Activated naive CD4-positive, alpha-beta T cell (primary cell): ENCODE data around the gene EXD2.
A peak's percentile ranks its signal among the peaks of the same experiment; 100 is the strongest.
"Not testable (repeated sequence)": the region's sequence is repeated elsewhere in the genome, so short reads cannot be mapped to it uniquely, and the experiment has no call there.

ENCODE experiments used
- DNase-seq, 4 experiments: peaks; one replicate each; lab custom pipeline; 2025; lab: John Stamatoyannopoulos, UW

EXD2 gene, protein sequence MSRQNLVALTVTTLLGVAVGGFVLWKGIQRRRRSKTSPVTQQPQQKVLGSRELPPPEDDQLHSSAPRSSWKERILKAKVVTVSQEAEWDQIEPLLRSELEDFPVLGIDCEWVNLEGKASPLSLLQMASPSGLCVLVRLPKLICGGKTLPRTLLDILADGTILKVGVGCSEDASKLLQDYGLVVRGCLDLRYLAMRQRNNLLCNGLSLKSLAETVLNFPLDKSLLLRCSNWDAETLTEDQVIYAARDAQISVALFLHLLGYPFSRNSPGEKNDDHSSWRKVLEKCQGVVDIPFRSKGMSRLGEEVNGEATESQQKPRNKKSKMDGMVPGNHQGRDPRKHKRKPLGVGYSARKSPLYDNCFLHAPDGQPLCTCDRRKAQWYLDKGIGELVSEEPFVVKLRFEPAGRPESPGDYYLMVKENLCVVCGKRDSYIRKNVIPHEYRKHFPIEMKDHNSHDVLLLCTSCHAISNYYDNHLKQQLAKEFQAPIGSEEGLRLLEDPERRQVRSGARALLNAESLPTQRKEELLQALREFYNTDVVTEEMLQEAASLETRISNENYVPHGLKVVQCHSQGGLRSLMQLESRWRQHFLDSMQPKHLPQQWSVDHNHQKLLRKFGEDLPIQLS

DNA sequence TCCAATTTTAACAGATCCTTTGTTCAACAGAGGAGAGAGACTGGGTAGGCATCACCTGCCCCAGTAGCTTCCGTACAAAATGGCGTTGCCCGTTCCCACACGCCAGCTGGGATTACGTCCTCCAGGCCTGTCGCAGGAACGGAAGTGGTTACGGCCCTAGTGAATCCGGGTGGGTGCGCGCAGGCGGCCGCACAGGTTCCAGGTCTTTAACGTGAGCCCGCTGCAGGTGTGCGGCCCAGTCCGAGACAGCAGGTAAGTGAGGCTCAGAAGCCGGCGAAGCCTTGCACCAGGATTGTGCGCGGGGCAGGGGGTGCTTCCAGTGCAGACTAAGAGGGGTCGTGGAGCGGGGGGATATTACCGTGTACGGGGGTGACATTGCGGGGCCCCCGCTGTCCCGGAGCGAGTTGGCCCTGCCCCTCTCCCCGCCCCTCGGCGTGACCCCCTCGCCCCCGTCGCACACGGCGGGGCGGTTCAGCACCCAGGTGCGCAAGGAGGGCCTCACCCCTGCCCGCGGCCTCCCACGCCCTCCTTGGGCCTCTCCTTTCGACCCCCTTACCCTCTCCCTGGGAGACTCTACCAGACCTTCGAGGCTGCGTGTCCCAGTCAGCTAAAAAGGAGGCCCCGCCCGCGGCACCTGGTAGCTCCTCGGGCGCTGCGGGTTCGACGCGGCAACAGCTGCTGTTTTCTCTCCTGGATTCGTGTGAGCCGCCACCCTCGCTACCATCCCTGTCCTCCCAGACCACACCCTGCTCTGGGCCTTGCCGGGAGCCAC is at the start of gene EXD2:
Gene EXD2 (plus strand): TSS at position 159 of the 772 bp plus-strand sequence. CDS start 17,973 bp downstream, outside the sequence.
- peak; percentile 15 to 51 (median 32) for DNase-seq

DNA sequence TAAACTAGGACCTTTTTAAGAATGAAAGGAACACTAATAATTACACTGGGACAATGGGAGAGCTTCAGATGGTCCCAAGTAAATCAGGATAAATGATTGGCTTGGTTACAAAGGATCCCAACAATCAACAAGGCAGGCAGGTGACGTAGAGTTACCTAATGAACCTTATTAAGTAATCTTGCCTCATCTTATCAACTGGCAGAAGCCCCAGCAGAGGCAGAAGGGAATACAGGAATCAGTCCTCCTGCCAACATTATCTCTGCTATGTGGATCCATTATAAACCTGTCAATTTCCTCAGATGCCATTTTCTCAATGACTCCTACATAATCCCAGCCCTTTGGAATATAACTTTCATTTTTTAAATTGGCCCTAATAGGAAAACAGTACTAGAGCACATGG is 49.7 kb upstream of the EXD2 start:
- no peak for DNase-seq

DNA sequence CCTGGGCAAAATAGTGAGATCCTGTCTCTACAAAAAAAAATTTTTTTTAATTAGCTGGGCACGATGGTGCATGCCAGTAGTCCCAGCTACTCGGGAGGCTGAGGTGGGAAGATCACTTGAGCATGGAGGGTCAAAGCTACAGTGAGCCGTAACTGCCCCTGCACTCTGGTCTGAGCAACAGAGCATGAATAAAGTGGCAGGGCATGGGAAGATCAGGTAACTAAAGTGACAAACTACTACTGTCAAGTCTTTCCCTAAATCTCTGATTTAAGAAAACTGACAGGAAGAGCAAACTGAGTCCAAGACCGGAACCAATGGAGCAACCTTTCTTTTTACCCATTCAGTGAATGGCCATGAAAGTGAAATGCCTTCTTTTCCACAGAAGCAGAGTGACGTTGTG is 49.2 kb upstream of the EXD2 start:
- no peak for DNase-seq

DNA sequence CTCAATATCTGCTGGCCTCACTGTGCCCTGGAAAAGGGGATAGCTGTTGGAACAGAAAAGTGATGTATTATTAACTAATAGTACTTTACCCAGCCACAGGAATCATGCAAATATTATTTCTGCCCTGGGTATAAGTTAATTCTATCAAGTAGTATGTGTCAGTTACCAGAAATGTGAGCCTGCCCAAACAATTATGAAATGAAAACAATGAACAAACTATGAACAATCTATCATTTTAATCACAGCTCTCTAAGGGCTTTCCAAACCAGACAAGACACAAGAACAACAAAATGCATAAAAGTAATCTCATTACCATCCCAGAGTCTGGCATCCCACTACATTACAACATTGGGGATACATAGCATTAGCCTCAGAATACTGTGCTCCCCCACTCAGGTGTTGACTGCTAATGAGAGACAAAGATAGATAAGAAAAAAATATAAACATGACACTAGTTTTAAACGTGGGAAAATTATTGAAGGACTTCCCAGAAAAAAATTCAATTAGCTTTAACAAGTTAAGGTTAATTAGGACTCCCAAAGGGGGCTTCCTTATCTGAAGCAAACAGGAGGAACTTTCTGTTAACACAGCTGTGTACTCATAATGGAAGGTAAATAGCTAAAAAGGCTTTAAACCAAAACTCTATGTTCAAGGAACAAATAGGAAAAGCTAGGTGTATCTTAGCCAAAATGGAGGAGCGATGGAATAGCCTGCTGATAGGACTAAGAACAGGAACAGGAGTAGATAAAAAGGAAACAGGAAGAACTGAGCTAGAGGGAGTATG is 41.6 kb upstream of the EXD2 start:
- no peak for DNase-seq

DNA sequence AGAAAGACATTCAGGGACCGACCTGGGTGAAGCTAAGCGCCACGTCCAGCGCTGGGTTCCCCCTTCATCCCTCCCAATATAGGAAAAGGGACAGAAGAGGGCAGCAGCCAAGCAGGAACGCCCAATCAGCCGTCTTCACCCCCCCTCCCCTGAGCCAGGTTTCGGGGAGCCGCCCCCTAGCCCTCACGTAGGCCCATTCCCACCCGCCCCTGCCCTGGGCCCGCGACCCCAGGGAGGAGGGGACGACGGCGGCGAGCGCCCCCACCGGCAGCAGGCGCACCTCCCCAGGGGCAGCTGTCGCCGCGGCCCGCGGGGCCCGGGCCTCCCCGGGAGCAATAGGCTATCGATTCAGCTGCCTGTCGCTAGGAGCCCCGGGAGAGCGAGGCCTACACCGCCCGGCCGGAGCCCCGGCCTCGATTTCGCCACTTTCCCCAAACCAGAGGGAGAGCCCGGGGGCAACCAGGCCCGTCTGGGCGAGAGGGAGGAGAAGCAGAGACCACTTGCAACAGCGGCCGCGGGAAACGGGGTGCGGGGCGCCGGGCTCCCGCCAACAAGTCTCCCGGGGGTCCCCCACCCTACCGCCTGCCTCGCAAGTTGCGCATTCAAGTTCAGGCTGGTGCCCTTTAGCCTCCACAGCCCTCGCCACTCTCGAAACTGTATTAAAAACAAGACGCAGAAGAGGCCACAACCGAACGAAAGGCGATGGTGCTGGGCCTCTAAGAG is 39.7 kb upstream of the EXD2 start:
- DNase-seq, result peak; percentile 47 to 67 (median 54)

DNA sequence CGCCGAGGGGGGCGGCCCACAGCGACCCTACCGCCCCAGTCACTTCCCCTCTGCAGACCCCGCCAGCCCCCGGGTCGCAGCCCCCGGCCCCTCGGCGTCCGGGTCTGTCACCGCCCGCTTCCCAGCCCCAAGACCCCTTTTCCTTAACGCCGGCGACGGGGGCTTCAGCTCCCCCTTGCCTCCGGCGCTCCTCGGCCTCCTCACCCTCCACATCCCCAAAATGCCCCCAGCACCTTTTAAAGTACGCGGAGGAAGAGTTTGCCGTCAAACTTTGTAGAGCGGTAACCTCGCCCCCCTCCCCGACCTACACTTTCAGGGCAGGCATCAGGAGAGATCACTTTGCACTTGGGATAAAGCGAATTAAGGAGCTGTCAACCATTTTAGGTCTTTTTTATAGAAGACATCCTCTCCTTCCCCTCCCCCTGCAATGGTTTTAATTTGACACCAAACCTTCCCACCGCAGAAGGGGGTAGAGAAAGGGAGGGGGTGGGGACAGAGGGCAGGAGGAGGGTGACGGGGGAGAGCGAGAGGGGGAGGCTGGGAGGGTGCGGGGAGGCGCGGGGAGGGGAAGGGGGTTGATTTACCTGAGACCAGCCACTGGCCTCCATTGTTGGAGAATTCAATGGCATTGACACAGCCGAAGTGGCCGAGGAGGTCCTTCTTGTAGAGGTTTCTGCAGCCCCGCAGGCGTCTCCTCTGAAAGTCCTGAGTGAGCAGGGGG is 39.0 kb upstream of the EXD2 start:
- peak in 2 of 4 experiments; percentile 31 to 55 for DNase-seq

DNA sequence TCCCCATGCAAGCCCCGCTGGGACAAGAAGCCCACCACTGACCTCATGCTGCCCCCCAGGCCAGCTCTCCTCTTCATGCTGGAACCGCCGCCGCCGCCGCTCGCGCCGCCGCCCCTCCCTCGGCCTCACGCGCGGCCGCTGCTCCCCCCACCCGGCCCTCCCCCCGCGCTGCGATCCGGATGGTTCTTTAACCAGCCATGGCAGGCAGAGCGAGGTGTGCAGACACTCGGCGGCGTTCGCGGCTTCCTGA is 38.5 kb upstream of the EXD2 start, which contains the start of gene DCAF5:
Gene DCAF5 (minus strand): TSS at position 218 of the 250 bp plus-strand sequence. CDS start 141 bp downstream, at position 77.
- peak in 3 of 4 experiments; percentile 74 to 86 (median 85) for DNase-seq

DNA sequence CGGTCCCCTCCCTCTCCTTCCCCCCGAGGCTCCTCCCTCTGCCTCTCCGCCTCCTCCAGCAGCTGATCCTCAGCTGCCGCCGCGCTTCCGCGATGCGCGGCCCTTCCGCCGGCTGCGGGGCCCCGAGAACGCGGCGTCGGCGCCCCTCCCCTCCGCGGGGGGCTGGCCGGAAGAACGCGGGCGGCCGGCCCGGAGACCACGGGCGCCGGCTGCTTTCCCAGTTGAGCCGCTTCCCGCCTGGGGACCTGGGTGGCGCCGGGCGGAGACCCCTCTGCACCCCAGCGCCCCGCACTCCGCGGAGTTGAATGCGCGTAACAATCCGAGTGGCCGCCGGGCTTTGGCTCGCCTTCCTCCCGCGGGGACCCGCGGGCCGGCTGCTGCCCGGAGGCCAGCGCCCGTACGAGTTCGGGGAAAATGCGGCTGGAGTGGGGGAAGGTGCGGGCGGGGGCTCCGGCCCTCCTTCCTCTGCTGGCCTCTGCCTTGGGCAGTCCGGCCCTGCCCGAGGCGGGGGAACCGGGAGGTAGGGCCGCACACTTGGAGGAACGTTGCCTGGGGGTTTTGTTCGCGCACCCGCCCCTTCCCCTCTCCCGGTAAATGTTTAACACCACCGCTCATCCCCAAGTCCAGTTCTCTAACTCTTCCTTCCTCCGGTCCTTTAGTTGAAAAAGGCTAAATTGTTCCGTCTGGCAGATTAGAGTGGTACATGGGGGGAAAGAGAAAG is 38.0 kb upstream of the EXD2 start:
- DNase-seq, result peak in 2 of 4 experiments; percentile 18 to 73

DNA sequence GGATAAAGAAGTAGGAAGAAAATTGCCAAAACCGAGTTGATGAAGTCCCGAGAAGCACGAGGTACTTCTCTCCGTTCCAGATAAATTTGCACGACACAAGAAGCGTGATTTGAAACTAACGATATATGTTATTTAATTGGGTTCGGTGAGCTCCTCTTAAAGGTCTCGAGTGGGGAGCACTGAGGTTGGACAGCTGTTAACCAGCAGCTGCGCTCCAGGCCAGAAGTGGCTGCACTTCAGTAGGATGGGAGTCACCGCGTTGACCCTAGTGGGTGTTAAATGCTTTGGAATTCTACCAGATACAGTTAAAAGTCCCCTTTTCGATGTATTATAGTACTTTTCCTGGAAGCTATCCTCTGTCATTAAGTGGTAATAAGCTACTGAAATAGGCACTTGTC is 37.4 kb upstream of the EXD2 start:
- no peak for DNase-seq

DNA sequence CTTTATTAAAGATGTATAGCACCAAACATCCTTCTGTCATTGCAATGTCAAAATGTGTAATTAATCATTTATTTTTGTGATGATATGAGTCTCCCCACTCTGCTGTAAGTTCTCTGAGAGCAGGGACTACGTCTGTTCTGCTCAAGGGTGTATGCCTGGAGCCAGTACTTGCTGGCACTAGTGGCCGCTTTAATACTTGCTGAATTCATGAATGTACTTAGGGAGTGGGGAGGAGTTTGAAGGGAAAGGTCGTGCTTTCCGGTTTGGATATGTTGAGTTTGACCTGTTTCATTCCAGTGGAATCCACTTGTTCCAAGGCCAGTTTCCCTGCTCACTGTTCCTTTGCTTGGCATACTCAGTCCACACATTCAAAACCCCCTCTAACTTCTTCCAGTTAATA is 36.5 kb upstream of the EXD2 start:
- DNase-seq, result no peak

DNA sequence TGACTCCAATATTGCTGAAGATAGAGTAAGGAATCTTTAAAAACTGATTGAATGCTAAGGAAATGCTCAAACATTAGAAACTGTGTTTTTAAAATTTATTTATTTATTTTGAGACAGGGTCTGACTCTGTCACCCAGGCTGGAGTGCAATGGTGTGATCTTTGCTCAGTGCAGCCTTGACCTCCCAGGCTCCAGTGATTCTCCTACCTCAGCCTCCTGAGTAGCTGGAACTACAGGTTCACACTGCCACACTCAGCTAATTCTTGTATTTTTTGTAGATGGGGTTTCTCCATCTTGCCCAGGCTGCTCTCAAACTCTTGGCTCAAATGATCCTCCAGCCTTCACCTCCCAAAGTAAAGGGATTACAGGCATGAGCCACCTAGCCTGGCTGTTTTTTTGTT is 35.1 kb upstream of the EXD2 start:
- DNase-seq, result no peak

DNA sequence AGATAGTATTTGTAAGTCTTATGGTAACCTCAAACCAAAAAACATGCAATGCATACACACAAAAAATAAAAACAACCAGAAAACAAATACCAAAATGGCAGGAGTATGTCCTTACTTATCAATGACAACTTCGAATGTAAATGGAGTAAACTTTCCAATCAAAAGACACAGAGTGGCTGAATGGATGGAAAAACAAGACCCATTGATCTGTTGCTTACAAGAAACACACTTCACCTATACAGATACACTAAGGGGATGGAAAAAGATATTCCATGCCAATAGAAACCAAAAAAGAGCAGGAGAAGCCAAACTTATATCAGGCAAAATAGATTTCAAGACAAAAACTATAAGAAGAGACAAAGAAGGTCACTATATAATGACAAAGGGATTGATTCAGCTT is 29.7 kb upstream of the EXD2 start:
- DNase-seq, result no peak

DNA sequence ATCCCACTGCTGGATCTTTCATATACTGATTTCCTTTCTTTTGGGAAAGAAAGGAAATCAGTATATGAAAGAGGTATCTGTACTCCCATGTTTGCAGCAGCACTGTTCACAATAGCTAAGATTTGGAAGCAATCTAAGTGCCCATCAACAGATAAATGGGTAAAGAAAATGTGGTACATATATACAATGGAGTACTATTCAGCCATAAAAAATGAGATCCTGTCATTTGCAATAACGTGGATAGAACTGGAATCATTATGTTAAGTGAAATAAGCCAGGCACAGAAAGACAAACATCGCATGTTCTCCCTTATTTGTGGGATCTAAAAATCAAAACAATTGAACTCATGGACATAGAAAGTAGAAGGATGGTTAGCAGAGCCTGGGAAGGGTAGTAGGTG is 25.5 kb upstream of the EXD2 start:
- not testable (repeated sequence) for DNase-seq

DNA sequence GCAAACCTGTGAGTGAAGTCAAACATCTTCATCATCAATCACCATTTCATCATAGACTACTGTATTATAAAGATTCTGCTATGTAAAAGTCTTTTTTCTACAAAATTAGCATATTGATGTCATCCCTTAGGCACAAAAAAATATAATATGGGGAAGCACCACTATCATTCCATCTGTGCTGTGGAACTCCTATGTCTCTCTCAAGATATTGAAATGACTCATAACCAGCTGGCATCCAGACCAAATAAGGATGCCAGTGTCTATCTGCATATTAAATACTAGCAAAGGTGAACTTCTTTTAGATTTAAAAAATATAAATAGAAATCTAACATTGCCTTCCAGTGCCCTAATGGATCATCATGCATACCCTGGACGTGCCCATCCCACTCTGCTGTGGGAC is 20.5 kb upstream of the EXD2 start:
- DNase-seq, result no peak

DNA sequence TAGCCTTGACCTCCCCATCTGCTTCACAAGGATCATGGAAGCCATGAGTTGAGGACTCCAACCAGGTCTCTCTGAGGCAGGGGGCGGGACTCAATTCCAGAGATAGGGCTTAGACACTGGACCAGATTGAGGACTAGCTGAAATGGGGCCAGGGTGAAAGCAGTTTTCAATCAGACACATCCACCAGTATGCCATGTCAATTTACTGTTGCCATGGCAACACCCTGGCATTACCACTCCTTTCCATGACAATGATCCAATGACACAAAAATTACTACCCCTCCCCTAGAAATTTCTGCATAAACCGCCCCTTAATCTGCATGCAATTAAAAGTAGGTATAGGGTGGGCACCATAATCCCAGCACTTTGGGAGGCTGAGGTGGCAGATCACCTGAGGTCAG is 19.7 kb upstream of the EXD2 start:
- no peak for DNase-seq

DNA sequence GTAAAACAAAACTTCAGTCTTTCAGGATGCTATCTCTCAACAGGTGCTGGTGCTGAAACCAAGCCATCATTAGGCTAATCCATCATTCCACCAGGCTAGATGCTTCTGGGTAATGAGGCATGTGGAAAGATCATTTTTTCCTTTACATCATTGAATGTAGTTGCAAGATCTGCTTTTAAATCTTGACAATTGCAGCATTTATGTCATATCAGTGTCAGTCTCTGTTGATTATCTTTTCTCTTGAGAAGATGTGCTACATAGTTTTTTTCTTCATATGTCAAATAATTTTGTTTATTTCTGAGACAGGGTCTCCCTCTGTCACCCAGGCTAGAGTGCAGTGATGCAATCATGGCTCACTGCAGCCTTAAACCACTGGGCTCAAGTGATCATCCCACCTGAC is 16.2 kb upstream of the EXD2 start:
- no peak for DNase-seq

DNA sequence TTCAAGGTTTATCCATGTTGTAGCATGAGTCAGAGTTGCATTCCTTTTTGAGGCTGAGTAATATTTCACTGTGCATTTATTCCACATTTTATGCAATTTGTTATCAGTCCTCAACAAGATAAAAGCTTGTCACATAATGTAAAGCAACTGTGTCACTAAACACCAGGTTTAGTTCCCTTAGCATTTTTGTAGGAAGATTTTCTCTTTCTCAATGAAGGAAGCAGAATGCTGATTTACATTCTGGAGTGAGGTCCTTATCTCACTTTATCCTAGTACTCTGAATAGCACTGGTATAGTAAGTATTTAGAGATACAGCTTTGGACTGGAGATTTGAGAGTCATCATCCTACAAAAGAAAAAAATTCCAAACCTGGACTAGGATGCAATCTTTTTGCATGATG is 9.8 kb upstream of the EXD2 start:
- DNase-seq, result no peak

DNA sequence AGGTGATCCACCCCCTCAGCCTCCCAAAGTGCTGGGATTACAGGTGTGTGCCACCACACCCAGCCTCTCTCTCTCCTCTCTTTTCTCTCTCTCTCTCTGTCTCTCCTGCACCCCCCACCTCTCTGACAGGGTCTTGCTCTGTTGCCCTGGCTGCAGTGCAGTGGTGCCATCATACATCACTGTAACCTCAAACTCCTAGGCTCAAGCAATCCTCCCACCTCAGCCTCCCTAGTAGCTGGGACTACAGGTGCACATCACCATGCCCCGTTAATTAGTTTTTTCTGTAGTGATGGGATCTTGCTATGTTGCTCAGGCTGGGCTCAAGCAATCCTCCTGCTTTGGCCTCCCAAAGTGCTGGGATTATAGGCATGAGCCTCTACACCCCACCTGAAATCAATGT is 8.7 kb upstream of the EXD2 start:
- not testable (repeated sequence) for DNase-seq

DNA sequence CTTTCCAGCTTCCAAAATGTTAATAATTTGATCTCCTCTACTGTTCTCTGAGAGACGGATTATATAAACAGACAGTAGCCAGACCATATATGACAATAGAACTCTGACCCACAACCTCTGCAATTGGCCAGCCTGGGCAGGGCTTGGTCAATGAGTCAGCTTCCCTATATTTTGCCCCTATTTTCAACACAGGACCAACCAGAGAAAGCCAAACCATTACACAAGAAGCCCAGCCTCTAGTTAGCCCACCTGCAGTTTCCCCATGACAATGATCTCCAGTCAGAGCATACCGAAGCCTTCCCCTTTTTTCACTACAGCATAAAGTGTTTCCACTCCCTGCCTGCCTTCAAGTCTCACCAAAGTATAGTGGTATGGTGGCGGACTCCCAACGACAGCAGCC is 7.6 kb upstream of the EXD2 start:
- no peak for DNase-seq

DNA sequence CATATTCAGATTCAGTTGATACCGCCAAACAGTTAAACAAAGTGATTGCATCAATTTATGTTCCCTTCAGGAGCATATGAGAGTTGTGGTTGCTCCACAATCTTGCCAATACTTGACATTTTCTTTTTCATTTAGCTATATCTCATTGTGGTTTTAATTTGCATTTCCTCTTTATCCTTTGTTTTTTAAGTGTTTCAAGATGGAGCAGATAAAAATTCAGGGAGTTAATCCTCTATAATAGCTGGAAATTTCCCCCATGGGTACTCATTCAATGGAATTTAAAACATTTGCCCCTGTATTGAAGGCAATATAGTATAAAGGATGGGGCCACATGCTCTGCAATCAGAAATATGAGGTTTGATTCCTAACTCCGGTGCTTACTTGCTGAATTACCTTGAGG is 1.1 kb upstream of the EXD2 start:
- DNase-seq, result no peak
